Mammary epithelial cell (primary cell): ENCODE data around the gene SYT14.

Experiments
- CTCF ChIP-seq, 2 donors: IDR thresholded peaks in 1 of 2; conservative IDR thresholded peaks in 1 of 2; 2 replicates each; pipeline ENCODE4 v1.5.1; 2011 to 2012; ENCODE audit warnings: inconsistent platforms in 2 of 2, low read length in 2 of 2, mild to moderate bottlenecking in 2 of 2, control low read depth in 1 of 2, low read depth in 1 of 2; ENCODE audit not compliant: insufficient read depth in 1 of 2; ENCODE audit errors: extremely low read depth in 1 of 2
- EZH2 ChIP-seq: IDR thresholded peaks from 2 replicates; pipeline ENCODE4 v1.6.1; 2012; ENCODE audit warnings: low read length, inconsistent platforms, borderline replicate concordance

GRCh38 chr1:210159211-210159610, 221.2 kb downstream of the SYT14 start:
- TF ChIP-seq CTCF (conservative IDR thresholded peaks at IDR 0.05 in 1 of 2, IDR thresholded peaks at IDR 0.05 in 1 of 2; ENCODE audit: extremely low read depth in 1 of 2, insufficient read depth in 1 of 2, low read depth in 1 of 2, low read length in 2 of 2) (no peak), EZH2 (no peak)
